Lung (tissue), 12 donors: ENCODE data around the gene NEU3. TPM values are rescaled to one million over a fixed set of nuclear protein-coding genes. Genes with fewer than 3 reads are reported as not detected.

ENCODE experiments used
- ATAC-seq: fragments of 200-7000 bp; cut with Tn5 transposase; one replicate; pipeline ENCODE4 v1.9.1; 2020; ENCODE audit warnings: moderate number of reproducible peaks; ENCODE audit not compliant: insufficient read depth, low FRiP score
- DNase-seq, 3 donors: peaks; one replicate each; pipeline ENCODE4 v3.0.0-alpha.2; 2013 to 2017
- H3K27ac ChIP-seq, 2 donors: one replicate each; pipeline ENCODE4 v1.5.1; 2013; ENCODE audit warnings: mild to moderate bottlenecking in 2 of 2, moderate library complexity in 2 of 2, control low read depth in 1 of 2, inconsistent platforms in 1 of 2, low read depth in 1 of 2, low read length in 1 of 2
- H3K27me3 ChIP-seq, 3 donors: one replicate each; pipeline ENCODE4 v1.5.1; 2013; ENCODE audit warnings: low read length in 2 of 3; ENCODE audit not compliant: control insufficient read depth in 3 of 3, insufficient read depth in 3 of 3
- H3K36me3 ChIP-seq, 4 donors: one replicate each; pipeline ENCODE4 v1.5.1; 2013; ENCODE audit warnings: low read length in 4 of 4, mild to moderate bottlenecking in 1 of 4, moderate library complexity in 1 of 4; ENCODE audit not compliant: control insufficient read depth in 4 of 4, insufficient read depth in 4 of 4
- H3K4me1 ChIP-seq, 5 donors: one replicate each; pipeline ENCODE4 v1.5.1; 2013; ENCODE audit warnings: low read length in 5 of 5, mild to moderate bottlenecking in 2 of 5, moderate library complexity in 1 of 5; ENCODE audit not compliant: control insufficient read depth in 5 of 5, insufficient read depth in 5 of 5
- H3K4me3 ChIP-seq: one replicate; pipeline ENCODE4 v1.5.1; 2013; ENCODE audit warnings: mild to moderate bottlenecking, control low read depth, moderate library complexity
- H3K9ac ChIP-seq, 2 donors: one replicate each; pipeline ENCODE4 v1.5.1; 2013; ENCODE audit warnings: low read length in 2 of 2, control low read depth in 1 of 2; ENCODE audit not compliant: insufficient read depth in 1 of 2
- H3K9me3 ChIP-seq, 4 donors: one replicate each; pipeline ENCODE4 v1.5.1; 2013; ENCODE audit warnings: low read length in 3 of 4, mild to moderate bottlenecking in 1 of 4, moderate library complexity in 1 of 4; ENCODE audit not compliant: control insufficient read depth in 4 of 4, insufficient read depth in 3 of 4
- CTCF ChIP-seq: IDR thresholded peaks from 2 replicates; pipeline ENCODE4 v1.5.1; 2012; ENCODE audit warnings: mild to moderate bottlenecking; ENCODE audit errors: control extremely low read depth, extremely low read depth
- WGBS, 2 donors: extraction: QIAGEN DNeasy Blood & Tissue Kit; methylation state at CpG; one replicate each; pipeline ENCODE4 v1.1.7; 2013; 5-methylcytosine and 5-hydroxymethylcytosine counted together
- polyA plus RNA-seq, 2 donors: library from polyadenylated mRNA; stranded (reverse); fragments of 200-250 nt; gene quantifications; one replicate each; pipeline ENCODE4 v1.2.1, GENCODE V29; 2013
- total RNA-seq, 2 donors: library from RNA; depleted of rRNA in 1 of 2; stranded (reverse); fragments of >200 nt in 1 of 2; gene quantifications; one replicate each; pipeline ENCODE4 v1.2.1, GENCODE V29; 2014 to 2021
- donor health status: control.
- donor health status: control.
- donor health status: Bipolar disorder and iron deficiency.
- donor health status: healthy.
- donor health status: DM: yes; HTN: yes; CAD: no.

The NEU3 gene
- total and polyA plus RNA-seq, 4 donors = 4.1 to 13.9 (median 7.9) TPM

GRCh38 chr11:74948546-74948897, 40.2 kb upstream of the NEU3 start:
- no peak for ATAC-seq
- no peak for TF ChIP-seq CTCF
- Histone ChIP-seq H3K27ac (peak overlapping the region; percentile 83 to 88), H3K36me3 (peaks cover 0 to 7% (median 1%) of the 10 kb centered on the region in 4 donors), H3K4me1 (peaks cover 3 to 24% (median 12%) of the 10 kb centered on the region in 5 donors), H3K4me3 (peak overlapping the region; percentile 74), H3K9me3 (no peaks in the 10 kb centered on the region), H3K27me3 (no peaks in the 10 kb centered on the region), H3K9ac (peak overlapping the region; percentile 66 to 95)
- DNase-seq = peak in 1 of 3 donors; percentile 32
- 1% methylated on average over 9 of the region's 9 CpGs for WGBS, 2 donors

DNA sequence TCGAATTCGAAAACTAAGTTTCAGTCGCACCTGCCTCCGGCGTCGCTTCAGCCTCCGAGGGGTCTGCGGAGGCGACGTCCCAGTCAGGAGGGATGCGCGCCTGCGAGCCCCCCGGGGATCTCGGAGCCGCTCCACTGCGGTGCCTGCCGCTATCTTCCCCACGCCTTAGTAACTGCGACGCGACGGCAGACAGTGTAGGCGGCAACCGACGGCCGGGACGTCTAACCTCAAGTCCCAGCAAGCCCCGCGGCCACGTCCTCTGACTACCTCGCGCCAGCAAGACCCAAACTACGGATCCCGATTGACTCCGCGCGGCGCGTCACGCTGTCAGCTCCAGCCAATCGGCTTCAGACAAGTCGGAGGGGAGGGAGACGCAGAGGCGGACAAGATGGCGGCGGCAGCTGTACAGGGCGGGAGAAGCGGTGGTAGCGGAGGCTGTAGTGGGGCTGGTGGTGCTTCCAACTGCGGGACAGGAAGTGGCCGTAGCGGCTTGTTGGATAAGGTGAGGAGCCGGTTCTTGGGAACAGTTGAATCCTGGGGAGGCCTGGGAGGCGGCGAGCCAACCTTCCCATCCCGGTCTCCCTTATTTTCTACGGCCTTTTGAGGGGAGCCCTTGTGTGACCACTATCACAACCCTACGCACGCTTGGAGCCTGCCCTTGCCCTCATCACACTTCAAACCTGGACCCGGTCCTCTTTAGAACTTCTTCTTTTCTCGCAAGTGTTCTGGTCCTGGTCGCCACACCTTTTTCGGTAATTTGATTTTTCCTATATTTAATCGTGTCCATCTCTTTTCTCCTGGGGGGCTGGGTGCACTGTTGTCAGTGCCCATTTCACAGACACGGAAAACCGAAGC, 39.6 kb upstream of the NEU3 start, which contains the start of the genes SPCS2 and XRRA1:
SPCS2 (plus strand) TSS at position 369 of the 855 bp plus-strand sequence; CDS start at position 389, 20 bp downstream.
XRRA1 (minus strand) TSS at position 194 of the 855 bp plus-strand sequence. CDS start 8,213 bp downstream, outside the sequence.
- Histone ChIP-seq H3K4me1 (peaks cover 3 to 24% (median 12%) of the 10 kb centered on the region in 5 donors), H3K36me3 (peaks cover 0 to 6% (median under 1%) of the 10 kb centered on the region in 4 donors), H3K27me3 (no peaks in the 10 kb centered on the region), H3K4me3 (peak within 1 kb of the TSS; percentile 99), H3K27ac (peak within 1 kb of the TSS; percentile 88 to 91), H3K9ac (peak within 1 kb of the TSS; percentile 95 to 96), H3K9me3 (no peaks in the 10 kb centered on the region)
- TF ChIP-seq CTCF = no peak
- peak; percentile 98 to 99 (median 99) for DNase-seq
- WGBS, 2 donors = 0% methylated on average over 67 of the region's 67 CpGs
- ATAC-seq = peak; percentile 100

DNA sequence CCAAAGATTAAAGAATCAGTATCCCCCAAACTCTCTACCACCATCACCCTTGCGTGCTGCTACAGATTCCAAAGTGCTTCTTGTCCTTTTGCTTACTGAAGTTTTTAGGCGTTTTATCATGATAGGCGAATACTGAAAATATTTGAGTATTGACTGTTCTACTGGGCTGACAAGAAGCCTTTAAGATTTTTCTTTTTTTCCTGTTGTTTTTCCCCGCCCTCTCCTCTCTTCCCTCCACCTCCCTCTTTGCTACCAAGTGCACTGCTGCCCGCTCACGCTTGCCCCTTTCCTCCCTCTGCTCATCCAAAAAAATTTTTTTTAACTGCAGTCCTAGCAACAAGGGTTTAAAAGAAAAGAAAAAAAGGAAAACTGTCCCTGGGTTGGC, 39.0 kb upstream of the NEU3 start:
- peak in 2 of 3 donors; percentile 22 to 23 for DNase-seq
- Histone ChIP-seq H3K4me3 (peak overlapping the region; percentile 99), H3K27me3 (no peaks in the 10 kb centered on the region), H3K9ac (peak overlapping the region; percentile 69 to 96), H3K36me3 (peaks cover 0 to 6% (median under 1%) of the 10 kb centered on the region in 4 donors), H3K9me3 (no peaks in the 10 kb centered on the region), H3K4me1 (peaks cover 3 to 24% (median 12%) of the 10 kb centered on the region in 5 donors), H3K27ac (peak overlapping the region; percentile 83 to 91)
- ATAC-seq = no peak
- WGBS, 2 donors = 1 to 2% methylated on average over 6 of the region's 6 CpGs
- TF ChIP-seq CTCF = no peak
